GM21737 (cell line): Measurements from ENCODE around the gene GATAD2B.

Experiments
- ATAC-seq: cut with Tn5 transposase; IDR thresholded peaks from one replicate; pipeline ENCODE4 v1.9.1; 2021; ENCODE audit warnings: mild to moderate bottlenecking, moderate library complexity; ENCODE audit not compliant: unreplicated experiment

The GATAD2B gene

GRCh38 chr1:153922972-153923925, at the start of gene GATAD2B:
Gene GATAD2B (minus strand): TSS chr1:153922972. CDS start chr1:153828347, 94,625 bp downstream.
- ATAC-seq = peak; percentile 91

DNA sequence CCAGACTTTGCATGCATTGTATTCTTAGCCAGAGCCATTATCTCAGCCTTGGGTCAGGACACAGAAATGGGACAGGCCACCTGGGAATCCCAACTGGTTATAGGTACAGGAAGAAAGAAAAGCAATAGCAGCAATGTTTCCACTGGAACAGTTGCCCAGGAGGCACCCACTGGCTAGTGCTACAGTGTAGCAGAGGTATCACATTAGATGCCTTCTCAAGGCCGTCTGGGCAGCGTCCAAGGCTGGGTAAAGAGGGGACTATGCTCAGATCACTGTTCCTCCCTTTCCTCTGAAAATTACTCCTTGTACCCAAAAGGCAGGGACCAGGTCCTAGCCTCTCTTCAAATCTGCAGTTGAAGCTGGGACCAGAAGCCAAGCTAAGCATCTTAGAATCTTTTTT, 47.6 kb upstream of the GATAD2B start:
- ATAC-seq = no peak

- no peak for ATAC-seq
Measured at GRCh38 chr1:153968972-153969371, 46.2 kb upstream of the GATAD2B start.

- no peak for ATAC-seq
Measured at GRCh38 chr1:153968408-153968807, 45.6 kb upstream of the GATAD2B start.

DNA sequence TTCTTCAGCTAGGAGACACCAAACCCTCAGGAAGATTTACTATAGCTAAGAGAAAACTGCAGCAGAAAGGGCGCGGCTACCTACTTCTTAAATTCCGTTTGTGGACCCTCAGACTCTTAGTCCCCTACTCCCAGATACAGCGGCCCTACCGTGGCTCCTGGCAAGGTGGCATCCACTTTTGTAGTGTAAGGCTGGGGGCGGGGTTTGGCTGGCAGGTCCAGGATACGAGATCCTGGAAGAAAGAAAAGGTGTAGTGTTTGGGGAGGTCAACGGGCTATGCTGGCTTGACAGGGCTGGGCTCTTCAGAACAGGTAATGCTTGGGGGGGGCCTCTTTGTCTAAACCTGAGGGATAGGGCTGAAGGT, 45.2 kb upstream of the GATAD2B start:
- no peak for ATAC-seq

DNA sequence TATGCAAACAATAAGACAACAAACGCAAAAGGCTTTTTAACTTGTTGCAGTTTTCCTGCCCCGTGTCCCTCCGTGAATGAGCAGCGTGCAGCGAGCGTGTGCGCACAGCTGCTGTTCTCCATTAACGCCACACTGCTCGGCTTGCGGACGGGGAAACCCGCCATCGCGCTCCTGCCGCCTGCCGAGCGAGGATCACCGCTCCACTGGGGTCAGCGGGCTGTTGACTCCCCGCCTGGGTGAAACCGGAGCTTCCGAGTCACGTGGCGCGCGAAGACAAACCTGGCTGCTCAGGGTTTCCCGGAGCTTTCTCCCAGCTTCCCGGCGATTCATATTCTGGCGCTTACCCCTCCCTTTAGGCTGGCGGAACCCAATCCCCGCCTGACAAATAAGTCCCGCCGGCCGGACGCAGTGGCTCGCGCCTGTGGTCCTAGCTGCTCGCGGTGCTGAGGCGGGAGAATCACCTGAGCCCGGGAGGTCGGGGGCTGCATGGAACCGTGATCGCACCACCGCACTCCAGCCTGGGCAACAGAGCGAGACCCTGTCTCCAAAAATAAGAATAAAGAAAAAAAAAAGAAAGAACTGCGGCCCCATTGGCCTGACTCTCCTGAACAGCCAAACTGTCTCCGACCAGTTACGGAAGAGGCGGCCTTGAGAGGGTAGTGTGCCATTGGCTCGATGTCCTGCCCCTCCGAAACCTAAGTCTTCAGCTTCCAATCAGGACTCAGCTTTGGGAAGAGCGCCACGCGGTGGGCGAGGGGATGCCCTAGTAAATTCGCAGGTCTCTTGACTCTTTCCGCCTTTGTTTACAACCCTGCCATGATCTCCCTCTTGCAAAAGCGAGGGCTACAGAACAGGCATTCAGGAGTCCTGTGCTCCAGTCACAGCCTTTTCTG, 44.6 kb upstream of the GATAD2B start, which contains the start of gene CREB3L4:
Gene CREB3L4 (plus strand): TSS at position 796 of the 893 bp plus-strand sequence. CDS start 624 bp downstream, outside the sequence.
- peak; percentile 77 for ATAC-seq

DNA sequence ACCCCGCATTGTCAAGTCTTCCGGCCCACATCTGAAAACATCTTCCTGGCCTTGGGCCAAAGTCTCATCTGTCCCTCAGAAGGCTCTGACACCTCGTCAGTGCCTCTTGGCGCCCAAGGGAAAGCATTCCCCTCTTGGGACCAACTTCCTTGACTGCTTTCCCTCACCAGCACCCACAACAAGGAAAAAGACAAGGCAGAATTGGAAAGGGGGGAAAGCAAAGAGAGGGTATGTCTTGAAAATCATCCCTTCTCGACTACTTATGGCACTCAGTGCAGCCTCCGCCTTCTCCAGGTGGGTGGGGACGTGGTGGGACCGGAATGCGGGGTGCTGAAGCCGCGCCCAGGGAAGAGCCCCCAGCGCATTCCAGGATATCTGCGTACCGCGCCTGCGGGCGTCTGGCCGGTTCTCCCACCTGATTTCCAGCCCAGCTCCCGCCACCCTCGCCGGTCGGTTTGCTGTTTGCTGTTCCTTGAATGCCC, 41.1 kb upstream of the GATAD2B start:
- no peak for ATAC-seq

GRCh38 chr1:153963030-153963849, 40.5 kb upstream of the GATAD2B start, which contains the start of gene SLC39A1:
Gene SLC39A1 (minus strand): TSS chr1:153963537. CDS start chr1:153962715, 822 bp downstream.
- peak; percentile 42 for ATAC-seq

- ATAC-seq = no peak
Measured at GRCh38 chr1:153962088-153963029, 39.6 kb upstream of the GATAD2B start.

DNA sequence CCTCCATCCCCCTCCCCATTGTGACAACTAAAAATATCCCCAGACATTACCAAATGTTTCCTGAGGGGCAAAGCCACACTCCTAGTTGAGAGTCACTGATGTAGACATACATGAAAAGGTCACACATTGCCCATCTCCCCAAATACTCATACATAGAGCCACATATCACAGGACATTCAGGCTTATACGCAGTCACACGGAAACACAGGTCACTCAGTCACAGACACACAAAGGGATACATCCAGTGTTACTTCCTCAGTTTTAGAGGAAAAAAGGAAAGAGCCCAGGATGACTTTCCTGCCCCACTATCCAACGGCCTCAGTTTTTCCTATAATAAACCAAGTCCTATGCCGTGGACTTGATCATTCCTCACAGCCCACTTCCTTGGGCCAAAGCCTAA, 38.6 kb upstream of the GATAD2B start:
- no peak for ATAC-seq

GRCh38 chr1:153960206-153960605, 37.4 kb upstream of the GATAD2B start:
- ATAC-seq = no peak

GRCh38 chr1:153959454-153959853, 36.7 kb upstream of the GATAD2B start:
- ATAC-seq = no peak

- ATAC-seq = no peak
Measured at GRCh38 chr1:153958961-153959260, 36.1 kb upstream of the GATAD2B start.

DNA sequence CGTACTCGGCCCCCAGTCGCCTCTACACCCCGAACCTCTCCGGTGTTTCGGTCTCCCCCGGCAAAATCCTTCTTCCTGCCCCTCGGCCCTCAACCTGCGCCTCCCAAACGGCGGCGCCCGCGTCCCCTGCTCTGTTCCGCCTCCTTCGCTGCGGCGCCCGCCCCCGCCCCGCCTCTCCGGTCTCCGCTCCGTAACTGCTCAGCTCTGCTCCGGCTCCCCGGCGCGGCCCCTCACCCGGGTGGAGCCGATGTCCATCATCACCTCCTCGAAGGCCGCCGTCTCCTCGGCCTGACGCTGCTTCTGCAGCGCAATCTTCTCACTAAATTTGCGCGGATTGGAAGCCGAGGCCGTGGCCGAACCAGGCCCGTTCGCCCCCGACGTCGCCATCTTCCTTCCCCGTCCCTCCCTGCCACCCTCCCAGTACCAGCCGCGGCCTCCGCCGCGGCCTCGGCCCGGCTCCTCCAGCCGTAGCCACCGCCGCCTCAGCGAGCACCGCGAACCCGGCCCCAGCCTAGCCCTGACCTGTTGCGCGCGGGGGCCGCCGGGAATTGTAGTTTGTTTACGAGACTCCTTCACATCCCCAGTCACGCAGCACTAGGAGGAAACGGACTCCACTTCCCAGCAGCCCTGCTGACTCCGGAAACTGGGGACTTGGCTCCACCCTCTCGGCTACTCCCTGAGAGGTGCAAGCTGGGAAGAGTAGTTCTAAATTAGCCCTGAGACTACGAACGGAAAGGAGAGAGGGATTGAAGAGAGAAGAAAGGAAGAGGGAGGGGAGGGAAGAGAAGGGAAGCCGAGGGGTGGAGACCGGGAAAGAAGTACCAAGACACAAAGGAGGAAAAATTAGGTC, 35.6 kb upstream of the GATAD2B start, which contains the start of gene CRTC2:
Gene CRTC2 (minus strand): TSS at position 502 of the 850 bp plus-strand sequence. CDS start 115 bp downstream, at position 387.
- ATAC-seq = peak; percentile 73

- peak; percentile 17 for ATAC-seq
Measured at GRCh38 chr1:153957744-153958110, 35.0 kb upstream of the GATAD2B start.

- ATAC-seq = no peak
Measured at GRCh38 chr1:153956997-153957715, 34.4 kb upstream of the GATAD2B start.

GRCh38 chr1:153954826-153955225, 32.1 kb upstream of the GATAD2B start:
- ATAC-seq = no peak
